DMS79 treated with DMSO at 0.1 percent for 48 hours (cell line): ENCODE measurements around the gene CATSPER1.
"Not testable (repeated sequence)": the region's sequence is repeated elsewhere in the genome, so short reads cannot be mapped to it uniquely, and the experiment has no call there.

Experiments
- DNase-seq: peaks from one replicate; lab custom pipeline; 2025; lab: John Stamatoyannopoulos, UW

CATSPER1 gene

DNA sequence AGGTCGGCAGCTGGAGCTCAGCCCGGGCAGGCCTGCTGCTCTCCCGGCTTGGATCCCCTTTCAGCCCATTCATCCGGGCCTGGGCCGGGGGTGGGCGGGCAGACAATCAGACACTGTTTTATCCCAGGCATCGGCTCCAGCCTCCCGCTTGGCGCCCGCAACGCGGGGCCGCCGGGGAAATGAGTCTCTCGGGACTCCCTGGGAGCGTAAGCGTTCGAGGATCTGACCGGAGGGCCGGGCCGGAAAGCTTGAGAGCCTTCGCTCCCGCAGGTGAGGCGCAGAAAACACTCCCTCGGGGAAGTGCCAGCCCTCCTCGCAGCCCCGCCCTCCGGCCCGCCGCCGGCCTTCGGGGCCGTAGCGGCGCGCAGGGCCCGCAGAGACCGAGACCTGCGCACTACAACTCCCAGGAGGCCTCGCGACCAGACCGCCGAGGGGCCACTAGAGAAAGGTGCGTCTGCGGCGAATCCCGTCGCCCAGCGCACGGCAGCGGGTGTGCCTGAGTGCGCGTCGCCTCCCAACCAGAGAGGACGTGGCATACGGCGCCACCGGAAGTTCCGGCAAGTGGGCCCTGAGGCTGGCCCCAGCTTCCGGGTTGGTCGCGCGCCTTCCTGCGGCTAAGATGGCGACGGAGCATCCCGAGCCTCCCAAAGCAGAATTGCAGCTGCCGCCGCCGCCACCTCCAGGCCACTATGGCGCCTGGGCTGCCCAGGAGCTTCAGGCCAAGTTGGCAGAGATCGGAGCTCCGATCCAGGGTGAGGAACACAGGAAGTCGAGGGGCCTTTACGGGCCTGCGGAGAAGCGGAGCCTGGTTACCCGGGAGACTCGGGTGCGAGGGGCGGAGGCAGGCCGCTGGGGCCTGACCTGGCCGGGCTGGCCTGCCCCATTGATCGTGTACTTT lies 25.7 kb upstream of the CATSPER1 start, which contains the start of gene SF3B2:
TSS of gene SF3B2 (plus strand) at position 599 of the 898 bp plus-strand sequence. CDS start at position 620, 21 bp downstream.
- peak; percentile 98 for DNase-seq

DNA sequence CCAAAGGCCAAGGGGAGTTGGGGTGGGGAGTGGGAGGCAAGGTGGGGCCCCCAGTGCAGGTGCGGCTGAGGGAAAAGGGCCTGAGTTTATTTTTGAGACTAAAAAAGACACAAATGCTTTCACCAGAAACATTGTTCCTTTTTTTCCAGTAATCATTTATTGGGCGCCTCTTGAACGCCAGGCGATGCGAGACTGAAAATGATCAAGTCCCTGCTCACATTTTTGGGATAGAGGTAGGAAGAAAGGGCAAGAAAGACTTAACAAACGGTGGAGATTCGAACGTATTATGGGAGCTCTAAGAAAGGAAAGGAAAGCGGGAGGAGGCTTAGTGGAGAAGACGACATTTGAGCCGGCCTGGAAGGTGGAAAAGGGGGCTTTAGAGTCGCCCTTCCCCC lies 25.1 kb upstream of the CATSPER1 start:
- DNase-seq = peak; percentile 89

DNA sequence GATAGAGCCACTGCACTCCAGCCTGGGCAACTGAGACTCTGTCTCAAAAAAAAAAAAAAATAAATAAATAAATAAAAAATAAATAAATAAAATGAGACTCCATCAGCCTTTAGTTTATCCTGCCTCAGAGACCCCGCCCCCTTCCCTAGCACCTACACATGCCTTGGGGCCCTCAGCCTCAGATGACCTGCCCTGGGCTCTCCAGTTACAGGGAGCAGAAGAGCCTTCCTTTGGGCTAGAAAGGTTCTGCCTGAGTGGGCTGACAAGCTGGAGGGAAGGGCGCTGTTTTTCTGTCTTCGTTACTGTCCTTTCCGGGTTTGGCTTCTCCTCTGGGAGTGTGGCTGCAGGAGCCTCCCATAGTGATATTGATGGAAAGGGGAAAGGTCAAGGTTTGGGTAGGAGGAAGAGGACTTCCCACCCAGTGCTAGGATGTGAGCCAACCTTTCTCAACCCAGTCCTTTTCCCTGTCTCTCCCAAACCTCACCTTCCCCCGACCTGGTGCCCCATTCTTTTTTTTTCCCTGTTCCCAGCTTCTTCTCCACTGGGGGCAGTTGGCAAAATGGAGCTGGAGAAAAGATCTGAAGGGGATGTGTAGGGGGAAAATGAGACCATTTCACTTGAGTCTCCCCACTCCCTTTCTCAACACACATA lies 24.4 kb upstream of the CATSPER1 start:
- peak; percentile 76 for DNase-seq

DNA sequence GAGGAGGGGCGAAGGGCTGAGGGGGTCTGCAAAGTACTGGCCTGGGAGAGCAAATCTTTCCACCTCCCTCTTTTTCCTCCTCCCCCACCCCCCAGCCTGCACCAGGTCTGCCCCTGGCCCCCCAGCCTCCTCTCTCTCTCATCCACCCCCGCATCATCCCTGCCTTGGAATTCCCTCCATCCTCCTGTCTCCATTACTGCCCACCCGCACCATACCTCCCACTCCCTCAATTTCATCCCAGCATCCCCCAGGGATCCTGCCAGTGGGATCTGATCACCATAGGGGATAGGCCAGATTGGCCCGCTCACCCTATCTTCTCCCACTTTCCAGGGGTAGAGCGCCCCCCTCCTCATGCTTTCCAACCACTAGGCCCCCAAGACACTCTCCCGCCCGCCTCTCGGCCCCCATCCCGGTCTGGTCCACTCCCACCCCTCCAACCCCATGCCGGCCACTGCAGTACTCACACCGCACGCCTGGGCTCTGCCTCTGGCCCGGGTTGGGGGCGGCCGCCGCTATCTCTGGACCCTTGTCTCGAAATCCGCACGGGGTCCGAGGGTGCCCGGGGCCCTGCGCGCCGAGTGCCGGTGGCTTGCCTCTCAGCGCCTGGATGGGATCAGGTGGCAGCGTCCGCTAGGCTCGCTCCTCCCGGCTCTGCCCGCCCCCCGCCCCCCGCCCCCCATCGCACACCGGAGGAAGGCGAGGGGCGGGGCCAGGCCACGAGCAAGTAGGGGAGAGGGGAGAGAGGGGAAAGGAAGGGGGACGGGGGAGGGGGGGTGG lies 22.5 kb upstream of the CATSPER1 start, which contains the start of gene GAL3ST3:
TSS of gene GAL3ST3 (minus strand) at position 615 of the 777 bp plus-strand sequence. CDS start 3,746 bp downstream, outside the sequence.
- DNase-seq = peak; percentile 28

DNA sequence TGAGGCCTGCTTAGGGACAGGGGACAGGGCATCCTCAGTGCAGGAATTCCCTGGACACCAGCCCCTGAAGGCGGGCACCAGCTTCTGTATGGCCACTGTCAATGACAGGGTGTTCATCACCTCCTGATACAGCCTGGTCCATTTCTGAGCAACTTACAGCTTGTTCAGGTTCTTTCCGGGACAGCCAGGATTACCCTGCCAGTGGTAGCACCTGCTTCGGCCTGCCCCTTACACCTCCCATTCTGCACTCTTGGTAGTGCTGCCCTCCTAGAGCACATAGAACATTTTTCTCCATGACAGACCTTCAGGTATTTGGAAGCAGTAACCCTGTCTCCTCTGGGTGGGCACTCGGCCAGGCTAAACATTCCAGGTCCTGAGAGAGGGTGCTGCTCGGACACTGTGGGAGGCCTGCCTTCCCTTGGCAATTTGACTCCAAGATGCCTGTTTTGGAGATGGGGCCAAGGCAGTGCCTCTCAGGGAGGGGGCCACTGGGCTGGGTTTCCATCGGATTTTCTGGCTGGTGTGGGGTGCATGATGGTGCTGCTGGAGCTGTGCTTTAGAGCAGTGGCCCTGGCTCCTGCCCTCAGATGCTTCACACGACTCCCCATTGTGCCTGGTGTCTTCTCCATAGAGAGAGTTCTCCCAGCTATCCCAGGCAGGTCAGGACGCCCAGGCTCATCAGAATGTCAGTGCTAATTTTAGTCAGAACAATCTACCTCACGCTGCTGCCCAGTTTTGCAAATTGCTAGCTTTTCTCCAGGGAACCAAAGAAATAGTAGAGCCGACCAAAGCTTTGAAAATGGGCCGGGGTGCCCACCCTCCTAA lies 21.5 kb upstream of the CATSPER1 start:
- no peak for DNase-seq

DNA sequence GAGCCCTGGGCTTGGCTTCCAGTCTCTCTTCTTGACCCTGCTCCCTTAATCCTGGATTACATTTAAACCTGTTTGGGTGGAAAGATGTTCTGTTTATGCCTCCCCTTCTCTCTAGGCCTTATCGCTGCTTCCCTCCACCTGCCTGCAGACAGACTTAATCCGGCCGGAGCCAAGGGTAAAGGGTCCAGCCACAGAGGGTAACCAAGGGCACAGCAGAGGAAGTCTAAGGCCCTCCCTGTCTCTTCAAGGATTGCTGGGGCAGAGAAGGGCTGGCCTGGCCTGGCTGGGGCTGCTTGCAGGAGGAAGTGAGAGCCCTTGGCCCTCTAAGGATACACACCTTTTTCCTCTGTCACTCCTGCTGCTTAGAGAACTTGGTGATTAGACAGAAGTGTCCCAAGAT lies 20.6 kb upstream of the CATSPER1 start:
- no peak for DNase-seq

DNA sequence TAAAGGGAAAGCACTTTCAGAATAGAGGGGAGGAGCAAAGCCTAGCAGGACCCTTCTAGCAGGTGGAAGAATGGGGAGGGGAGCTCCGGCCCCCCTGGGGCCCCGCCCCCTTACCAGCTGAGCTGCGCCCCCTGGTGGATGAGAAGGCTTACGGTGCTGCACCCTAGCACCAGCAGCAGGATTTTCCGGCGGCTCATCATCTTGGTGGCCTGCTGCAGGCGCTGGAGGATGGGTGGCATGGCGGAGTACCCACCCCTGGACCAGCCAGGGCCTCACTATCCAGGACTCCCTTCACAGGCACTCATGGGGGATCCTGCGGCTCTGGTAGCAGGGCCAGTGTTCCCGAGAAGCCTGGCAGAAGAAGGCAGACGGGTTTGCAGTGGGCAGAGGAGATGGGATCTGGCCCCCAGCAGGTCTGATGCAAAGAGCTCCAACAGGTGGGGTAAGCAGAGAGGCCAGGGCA lies 18.9 kb upstream of the CATSPER1 start:
- DNase-seq = no peak

DNA sequence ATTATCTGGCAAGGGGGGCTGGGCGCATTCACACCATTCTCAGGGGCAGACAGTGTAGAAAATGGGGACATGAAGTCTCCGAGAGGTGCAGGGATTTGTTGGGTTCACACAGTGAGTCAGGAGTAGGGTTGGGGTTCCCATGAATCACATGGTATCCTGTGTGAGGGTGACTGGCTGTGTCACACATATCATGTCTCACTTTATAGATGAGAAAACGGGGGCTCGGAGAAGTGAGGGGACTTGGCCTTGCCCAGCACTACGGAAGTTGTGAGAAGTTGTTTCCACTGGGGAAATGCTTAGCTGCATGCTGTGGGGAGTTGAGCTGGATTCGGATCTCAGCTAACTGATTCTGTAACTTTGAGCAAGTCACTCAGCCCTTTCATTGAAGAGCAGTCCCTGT lies 18.5 kb upstream of the CATSPER1 start:
- no peak for DNase-seq

DNA sequence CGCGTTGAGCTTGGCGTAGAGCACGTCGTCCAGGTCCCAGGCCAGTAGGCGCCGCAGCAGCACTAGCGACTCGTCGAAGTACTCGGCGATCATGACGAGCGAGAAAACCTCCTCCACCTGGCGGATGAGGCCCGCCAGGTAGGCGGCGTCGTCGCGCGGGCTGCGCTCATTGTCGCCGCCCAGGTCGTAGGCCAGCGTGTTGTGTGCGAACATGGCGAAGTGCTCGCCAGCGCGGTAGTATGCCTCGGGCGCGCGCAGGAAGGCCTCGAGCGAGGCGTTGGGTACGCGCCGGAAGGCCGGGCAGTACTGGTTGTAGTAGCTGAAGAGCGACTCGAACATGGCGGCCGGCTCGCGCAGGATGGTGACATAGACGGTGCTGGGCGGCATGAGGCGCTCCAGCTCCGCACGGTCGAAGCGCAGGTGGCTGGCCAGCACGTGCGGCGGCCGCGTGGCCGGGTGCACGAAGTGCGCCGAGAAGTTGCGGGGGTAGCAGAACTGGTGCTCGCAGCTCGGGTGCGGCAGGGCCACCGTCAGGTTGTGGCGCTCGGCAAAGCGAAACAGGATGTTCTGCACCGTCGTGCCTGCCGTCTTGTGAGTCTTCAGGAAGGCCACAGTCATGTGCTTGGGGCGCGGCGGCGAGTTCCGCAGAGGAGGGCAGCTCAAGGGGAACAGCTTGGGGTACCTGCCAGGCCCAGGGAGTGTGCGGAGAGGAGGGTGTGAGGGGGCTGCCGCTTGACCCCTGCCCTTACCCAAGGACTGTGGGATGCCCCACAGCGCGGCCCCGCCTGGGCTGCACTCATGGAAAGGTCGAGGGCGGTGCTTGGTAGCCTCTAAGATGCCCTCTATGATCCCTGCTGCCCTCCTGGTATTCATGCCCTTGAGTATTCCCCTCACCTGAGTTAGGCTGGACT lies 17.0 kb upstream of the CATSPER1 start:
- DNase-seq = no peak

DNA sequence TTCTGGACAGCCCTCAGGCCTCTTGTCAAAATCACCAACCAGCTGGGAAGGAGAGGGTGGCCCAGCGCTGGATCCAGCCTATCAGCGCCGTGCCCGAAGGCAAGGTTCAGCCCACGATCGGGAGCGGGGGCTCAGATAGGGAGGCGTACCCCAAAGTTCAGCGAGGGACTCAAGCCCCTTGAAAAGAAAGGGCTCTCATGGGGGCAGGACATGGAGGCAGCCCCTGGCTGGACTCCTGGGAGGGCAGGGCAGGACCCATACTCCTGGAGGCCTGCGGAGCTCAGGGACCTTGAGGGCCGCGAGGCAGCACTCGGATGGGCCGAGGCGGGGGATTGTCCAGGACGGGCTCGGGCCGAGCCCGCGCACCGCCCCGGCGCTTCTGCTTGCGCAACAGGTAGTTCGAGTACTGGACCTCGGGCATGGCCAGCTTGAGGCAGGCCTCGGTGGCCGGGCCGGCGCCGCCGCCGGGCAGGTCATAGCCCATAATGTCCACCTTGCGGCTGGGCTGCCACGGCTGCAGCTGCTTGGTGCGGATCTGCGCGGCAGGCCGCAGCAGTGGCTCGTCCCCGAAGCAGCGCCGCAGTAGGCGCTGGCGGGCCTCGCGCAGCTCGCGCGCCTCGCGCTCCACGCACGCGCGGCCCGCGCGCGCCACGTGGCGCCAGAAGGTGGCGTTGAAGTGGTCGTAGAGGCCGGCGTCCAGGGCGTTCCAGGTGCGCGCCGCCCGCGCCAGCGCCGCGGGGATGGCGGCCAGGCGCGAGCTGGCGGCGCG lies 16.1 kb upstream of the CATSPER1 start:
- no peak for DNase-seq

DNA sequence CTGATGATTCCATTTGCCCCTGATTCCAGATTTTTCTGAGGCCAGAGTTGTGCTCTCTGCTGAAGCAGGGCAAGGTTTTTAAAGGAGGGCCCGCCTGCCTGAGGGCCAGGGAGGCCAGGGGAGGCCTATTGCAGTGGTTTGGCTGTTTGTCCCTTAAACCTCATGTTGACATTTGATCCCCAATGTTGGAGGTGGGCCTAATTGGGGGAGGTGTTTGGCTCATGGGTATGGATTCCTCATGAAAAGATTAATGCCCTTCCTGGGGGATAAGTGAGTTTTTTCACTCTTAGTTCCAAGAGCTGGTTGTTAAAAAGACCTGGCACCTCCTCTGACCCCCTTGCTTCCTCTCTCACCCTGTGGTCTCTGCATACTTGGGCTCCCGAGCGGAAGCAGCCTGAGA lies 13.5 kb upstream of the CATSPER1 start:
- no peak for DNase-seq

DNA sequence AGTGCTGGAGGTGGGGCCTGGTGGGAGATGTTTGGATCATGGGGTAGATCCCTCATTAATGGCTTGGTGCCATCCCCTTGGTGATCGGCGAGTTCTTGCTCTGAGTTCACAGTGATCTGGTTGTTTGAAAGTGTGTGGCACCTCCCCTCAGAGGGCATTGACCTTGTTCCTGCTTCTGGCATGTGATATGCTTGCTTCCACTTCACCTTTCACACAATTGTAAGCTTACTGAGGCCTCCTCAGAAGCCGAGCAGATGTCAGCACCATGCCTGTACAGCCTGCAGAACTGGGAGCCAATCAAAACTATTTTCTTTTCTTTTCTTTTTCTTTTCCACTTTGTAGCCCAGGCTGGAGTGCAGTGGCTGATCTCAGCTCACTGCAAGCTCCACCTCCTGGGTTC lies 11.0 kb upstream of the CATSPER1 start:
- DNase-seq = no peak

DNA sequence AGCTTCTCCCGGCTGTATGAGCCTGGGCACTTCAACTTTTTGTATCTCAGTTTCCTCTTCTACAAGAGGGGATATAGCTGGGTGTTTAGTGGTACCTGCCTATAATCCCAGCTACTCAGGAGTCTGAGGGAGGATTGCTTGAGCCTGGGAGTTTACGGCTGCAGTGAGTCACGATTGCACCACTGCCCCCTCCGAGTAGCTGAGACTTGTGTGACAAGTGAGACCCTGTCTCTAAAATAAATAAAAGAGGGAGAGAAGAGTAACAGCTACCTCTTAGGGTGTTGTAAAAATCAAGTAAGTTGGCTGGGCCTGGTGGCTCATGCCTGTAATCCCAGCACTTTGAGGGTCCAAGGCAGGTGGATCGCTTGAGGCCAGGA lies 10.0 kb upstream of the CATSPER1 start:
- no peak for DNase-seq

DNA sequence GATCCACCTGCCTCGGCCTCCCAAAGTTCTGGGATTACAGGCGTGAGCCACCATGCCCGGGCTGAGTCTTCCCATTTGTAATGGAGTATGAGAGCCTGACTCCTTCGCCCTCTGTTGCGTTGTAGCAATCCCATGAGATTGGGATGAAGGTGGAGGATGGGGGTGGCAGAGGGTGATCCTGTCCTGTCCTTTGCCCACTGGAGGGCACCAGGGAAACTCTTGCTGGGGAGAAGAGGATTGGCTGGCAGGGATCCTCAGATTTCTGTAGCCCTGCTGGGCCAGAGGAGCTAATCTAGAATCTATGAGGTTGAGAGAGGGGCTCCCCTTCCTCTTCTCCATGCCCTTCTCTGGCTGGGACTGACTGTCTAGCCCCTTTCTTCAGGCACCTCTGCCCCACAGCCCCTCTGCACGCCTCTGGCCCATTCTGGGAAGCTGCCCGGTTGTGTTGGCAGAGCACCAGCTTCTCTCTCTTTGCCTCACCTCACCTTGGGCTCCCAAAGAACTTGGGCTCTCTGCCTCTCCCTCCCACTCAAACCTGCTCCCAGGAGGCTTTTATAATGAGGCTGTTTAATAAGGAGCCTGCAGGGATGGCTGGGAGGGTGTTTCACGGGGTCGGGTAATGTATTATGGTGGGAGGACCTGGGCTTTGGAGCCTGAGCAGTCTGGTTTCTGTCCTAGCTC lies 9.5 kb upstream of the CATSPER1 start:
- peak; percentile 34 for DNase-seq

DNA sequence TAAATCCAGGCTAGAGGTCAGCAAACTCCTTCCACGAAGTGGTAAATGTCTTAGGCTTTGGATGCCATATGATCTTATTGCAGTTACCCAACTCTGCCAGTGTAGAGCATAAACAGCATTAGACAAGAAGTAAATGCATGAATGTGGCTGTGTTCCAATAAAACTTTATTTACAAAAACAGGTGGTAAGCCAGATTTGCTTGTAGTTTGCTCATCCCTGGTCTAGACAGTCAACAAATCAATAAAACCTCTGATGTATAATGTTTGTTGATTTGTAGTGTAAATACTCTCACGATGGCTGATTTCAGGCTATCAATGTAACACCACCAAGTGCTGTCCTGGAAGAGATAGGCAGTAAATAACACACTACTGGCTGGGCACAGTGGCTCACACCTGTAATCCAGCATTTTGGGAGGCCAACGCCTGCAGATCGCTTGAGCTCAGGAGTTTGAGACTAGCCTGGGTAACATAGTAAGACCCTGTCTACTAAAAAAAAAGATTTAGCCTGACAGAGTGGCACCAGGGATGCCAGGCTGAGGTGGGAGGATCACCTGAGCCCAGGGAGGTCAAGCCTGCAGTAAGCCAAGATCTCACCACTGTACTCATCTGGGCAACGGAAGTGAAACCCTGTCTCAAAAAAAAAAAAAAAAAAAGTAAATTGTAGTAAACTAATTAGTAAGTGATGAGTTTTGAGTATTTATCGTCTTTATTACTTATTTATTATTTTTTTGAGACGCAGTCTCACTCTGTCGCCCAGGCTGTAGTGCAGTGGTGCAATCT lies 6.9 kb upstream of the CATSPER1 start:
- DNase-seq = no peak

DNA sequence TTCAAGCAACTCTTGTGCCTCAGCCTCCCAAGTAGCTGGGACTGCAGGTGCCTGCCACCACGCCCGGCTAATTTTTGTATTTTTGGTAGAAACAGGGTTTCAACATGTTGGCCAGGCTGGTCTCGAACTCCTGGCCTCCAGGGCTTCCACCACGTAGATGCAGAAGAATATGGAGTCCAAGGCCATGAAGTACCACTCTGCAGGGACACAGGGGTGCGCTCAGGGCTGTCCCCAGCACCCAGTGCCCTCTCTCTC lies 3.2 kb downstream of the CATSPER1 start:
- DNase-seq = not testable (repeated sequence)

DNA sequence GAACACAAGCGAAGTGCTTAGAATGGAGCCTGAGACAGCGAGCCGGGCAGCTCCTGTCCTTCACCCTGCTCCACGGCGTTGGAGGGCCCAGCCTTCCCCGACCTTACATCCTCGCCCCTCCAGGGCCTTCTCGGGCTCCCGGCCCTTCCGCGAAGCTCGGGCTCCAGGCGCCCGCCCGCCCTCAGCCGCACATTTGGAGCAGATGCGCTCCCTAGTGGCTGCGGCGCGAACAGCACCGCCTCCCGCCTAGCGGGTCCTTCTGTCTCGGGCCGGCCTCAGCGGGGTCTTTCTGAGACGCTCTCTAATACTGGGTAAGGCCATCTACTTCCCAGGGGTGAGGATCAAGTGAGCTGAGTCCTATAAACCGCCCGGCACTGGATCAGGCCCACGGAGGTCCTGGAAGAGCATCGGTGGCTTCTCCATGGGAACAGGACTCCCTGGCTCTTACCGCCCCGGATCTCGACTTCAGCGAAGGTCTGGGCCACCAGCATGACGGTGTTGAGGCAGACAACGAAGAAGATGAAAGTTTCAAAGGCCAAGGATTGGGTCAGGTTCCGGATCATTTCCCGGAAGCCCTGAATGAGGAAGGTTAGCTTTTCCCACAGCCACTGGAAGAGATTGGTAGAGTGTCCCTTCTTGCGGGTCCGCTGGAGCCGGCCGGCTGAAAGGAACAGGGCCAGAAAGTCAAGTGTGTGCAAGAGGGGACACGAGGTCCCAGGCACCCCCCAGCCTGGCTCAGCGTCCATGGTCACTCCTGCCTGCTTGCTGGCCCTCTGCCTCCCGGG lies 3.7 kb downstream of the CATSPER1 start:
- DNase-seq = peak; percentile 68
